ENCODE measurements around the gene OPCML.

Gene OPCML

DNA sequence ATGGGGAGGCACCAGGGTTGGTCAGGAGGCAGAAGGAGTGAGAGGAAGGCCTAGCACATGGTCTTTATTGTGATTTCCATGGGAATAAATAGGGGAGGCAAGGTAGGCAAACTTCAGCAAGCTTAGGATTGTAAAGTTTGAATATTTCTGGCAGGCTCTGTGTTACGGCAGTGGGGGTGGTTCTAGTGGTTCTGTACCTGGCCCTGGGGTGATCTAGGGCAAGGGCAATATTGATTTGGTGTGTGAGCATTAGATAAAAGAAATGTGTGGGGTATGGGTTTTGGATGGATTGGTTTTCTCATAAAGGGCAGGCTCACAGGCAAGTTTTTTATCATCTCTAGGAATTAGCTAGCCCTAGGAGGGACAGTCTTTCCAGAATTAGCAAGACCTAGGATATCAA, 584.0 kb downstream of the OPCML start:
- TF ChIP-seq, protein P1, sequence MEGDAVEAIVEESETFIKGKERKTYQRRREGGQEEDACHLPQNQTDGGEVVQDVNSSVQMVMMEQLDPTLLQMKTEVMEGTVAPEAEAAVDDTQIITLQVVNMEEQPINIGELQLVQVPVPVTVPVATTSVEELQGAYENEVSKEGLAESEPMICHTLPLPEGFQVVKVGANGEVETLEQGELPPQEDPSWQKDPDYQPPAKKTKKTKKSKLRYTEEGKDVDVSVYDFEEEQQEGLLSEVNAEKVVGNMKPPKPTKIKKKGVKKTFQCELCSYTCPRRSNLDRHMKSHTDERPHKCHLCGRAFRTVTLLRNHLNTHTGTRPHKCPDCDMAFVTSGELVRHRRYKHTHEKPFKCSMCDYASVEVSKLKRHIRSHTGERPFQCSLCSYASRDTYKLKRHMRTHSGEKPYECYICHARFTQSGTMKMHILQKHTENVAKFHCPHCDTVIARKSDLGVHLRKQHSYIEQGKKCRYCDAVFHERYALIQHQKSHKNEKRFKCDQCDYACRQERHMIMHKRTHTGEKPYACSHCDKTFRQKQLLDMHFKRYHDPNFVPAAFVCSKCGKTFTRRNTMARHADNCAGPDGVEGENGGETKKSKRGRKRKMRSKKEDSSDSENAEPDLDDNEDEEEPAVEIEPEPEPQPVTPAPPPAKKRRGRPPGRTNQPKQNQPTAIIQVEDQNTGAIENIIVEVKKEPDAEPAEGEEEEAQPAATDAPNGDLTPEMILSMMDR (conservative IDR thresholded peaks at IDR 0.05; ENCODE audit: low read depth, low read length): no peak
- H3K4me1 ChIP-seq (ENCODE audit: low read depth, poor library complexity, severe bottlenecking): no peaks in the 10 kb centered on the region
- H3K4me2 ChIP-seq: no peak overlapping the region

DNA sequence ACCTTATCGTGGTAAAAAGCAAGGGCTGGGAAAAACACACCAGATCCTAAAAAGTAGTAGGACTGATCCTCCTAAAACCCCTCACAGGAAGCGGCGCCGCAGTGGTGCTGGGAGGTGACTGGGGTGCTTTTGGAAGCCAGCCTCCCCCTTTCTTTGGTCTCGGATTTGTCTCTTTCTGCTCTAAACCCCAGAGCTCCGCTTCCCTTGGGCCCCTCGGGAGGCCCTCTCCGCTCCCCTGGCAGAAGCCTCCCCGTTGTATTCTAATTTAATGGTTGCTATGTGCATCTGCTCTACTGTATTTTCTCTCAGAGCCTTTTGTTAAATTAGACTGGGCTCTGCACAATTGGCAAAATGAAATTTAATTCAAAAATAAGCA, 587.7 kb downstream of the OPCML start:
- no peaks in the 10 kb centered on the region for H3K27me3 ChIP-seq (ENCODE audit: insufficient read depth, low read depth)
- H3K9ac ChIP-seq: no peak overlapping the region
- H4K20me1 ChIP-seq (ENCODE audit: insufficient read depth): no peaks in the 10 kb centered on the region
- no peaks in the 10 kb centered on the region for H3K4me1 ChIP-seq (ENCODE audit: low read depth, poor library complexity, severe bottlenecking)
- H3K4me2 ChIP-seq: no peak overlapping the region
- no peak overlapping the region for H3K27ac ChIP-seq
- H3K36me3 ChIP-seq (ENCODE audit: insufficient read depth): no peaks in the 10 kb centered on the region
- H3K79me2 ChIP-seq (ENCODE audit: insufficient read depth, low read depth): no peaks in the 10 kb centered on the region
- TF ChIP-seq, protein P1 (conservative IDR thresholded peaks at IDR 0.05; ENCODE audit: low read depth, low read length): no peak
- no peak overlapping the region for H3K4me3 ChIP-seq (IDR thresholded peaks at IDR 0.05; ENCODE audit: insufficient read depth, low read depth, low read length)
- H2AFZ ChIP-seq (ENCODE audit: low read depth): no peak overlapping the region

More for the DNA sequence above, 584.0 kb downstream of the OPCML start:
- H3K9ac ChIP-seq: no peak overlapping the region
- no peaks in the 10 kb centered on the region for H3K36me3 ChIP-seq (ENCODE audit: insufficient read depth)
- H3K27me3 ChIP-seq (ENCODE audit: insufficient read depth, low read depth): no peaks in the 10 kb centered on the region
- no peak overlapping the region for H3K27ac ChIP-seq
- H4K20me1 ChIP-seq (ENCODE audit: insufficient read depth): no peaks in the 10 kb centered on the region
- H3K79me2 ChIP-seq (ENCODE audit: insufficient read depth, low read depth): no peaks in the 10 kb centered on the region
- no peak overlapping the region for H3K4me3 ChIP-seq (IDR thresholded peaks at IDR 0.05; ENCODE audit: insufficient read depth, low read depth, low read length)
- H2AFZ ChIP-seq (ENCODE audit: low read depth): no peak overlapping the region

- no peak overlapping the region for H3K27ac ChIP-seq
- H3K27me3 ChIP-seq (ENCODE audit: insufficient read depth, low read depth): no peaks in the 10 kb centered on the region
- H3K4me1 ChIP-seq (ENCODE audit: low read depth, poor library complexity, severe bottlenecking): no peaks in the 10 kb centered on the region
- H3K4me2 ChIP-seq: no peak overlapping the region
- H3K9ac ChIP-seq: no peak overlapping the region
- no peaks in the 10 kb centered on the region for H3K79me2 ChIP-seq (ENCODE audit: insufficient read depth, low read depth)
- no peaks in the 10 kb centered on the region for H4K20me1 ChIP-seq (ENCODE audit: insufficient read depth)
- no peaks in the 10 kb centered on the region for H3K36me3 ChIP-seq (ENCODE audit: insufficient read depth)
- TF ChIP-seq, protein P1 (conservative IDR thresholded peaks at IDR 0.05; ENCODE audit: low read depth, low read length): no peak
- no peak overlapping the region for H2AFZ ChIP-seq (ENCODE audit: low read depth)
- no peak overlapping the region for H3K4me3 ChIP-seq (IDR thresholded peaks at IDR 0.05; ENCODE audit: insufficient read depth, low read depth, low read length)
Observed at GRCh38 chr11:132943706-132944568, 588.4 kb downstream of the OPCML start.

GRCh38 chr11:132943357-132943705, 589.0 kb downstream of the OPCML start:
- H2AFZ ChIP-seq (ENCODE audit: low read depth): no peak overlapping the region
- no peak overlapping the region for H3K4me2 ChIP-seq
- H3K4me3 ChIP-seq (IDR thresholded peaks at IDR 0.05; ENCODE audit: insufficient read depth, low read depth, low read length): no peak overlapping the region

More at GRCh38 chr11:132943357-132943705, 589.0 kb downstream of the OPCML start:
- H3K36me3 ChIP-seq (ENCODE audit: insufficient read depth): no peaks in the 10 kb centered on the region
- H4K20me1 ChIP-seq (ENCODE audit: insufficient read depth): no peaks in the 10 kb centered on the region
- H3K79me2 ChIP-seq (ENCODE audit: insufficient read depth, low read depth): no peaks in the 10 kb centered on the region
- H3K27ac ChIP-seq: no peak overlapping the region
- TF ChIP-seq, protein P1 (conservative IDR thresholded peaks at IDR 0.05; ENCODE audit: low read depth, low read length): no peak
- H3K27me3 ChIP-seq (ENCODE audit: insufficient read depth, low read depth): no peaks in the 10 kb centered on the region
- H3K4me1 ChIP-seq (ENCODE audit: low read depth, poor library complexity, severe bottlenecking): no peaks in the 10 kb centered on the region
- no peak overlapping the region for H3K9ac ChIP-seq

Measured in KMS-11 (cell line).